HG03354 (cell line): ENCODE measurements around the gene ZNF800.
"Not testable (repeated sequence)": the region's sequence is repeated elsewhere in the genome, so short reads cannot be mapped to it uniquely, and the experiment has no call there.

Experiments used
- ATAC-seq: cut with Tn5 transposase; IDR thresholded peaks from one replicate; pipeline ENCODE4 v1.9.1; 2021; ENCODE audit warnings: mild to moderate bottlenecking; ENCODE audit not compliant: unreplicated experiment, poor library complexity, severe bottlenecking

ZNF800 gene

GRCh38 chr7:127392566-127393367, at the start of gene ZNF800:
Gene ZNF800 (minus strand): TSS chr7:127392708. CDS start chr7:127391557, 1,151 bp downstream.
- peak; percentile 88 for ATAC-seq

GRCh38 chr7:127440206-127440605, 47.7 kb upstream of the ZNF800 start:
- ATAC-seq, result no peak

- no peak for ATAC-seq
These were observed 46.3 kb upstream of the ZNF800 start for GRCh38 chr7:127438836-127439235.

GRCh38 chr7:127437837-127438236, 45.3 kb upstream of the ZNF800 start:
- no peak for ATAC-seq

GRCh38 chr7:127437241-127437640, 44.7 kb upstream of the ZNF800 start:
- ATAC-seq, result no peak

GRCh38 chr7:127429281-127429680, 36.8 kb upstream of the ZNF800 start:
- ATAC-seq, result not testable (repeated sequence)

- ATAC-seq, result no peak
These were observed 26.7 kb upstream of the ZNF800 start for GRCh38 chr7:127419196-127419595.

- ATAC-seq, result no peak
These were observed 26.0 kb upstream of the ZNF800 start for GRCh38 chr7:127418459-127418858.

GRCh38 chr7:127417346-127417745, 24.8 kb upstream of the ZNF800 start:
- peak; percentile 77 for ATAC-seq

GRCh38 chr7:127415060-127415742, 22.7 kb upstream of the ZNF800 start:
- ATAC-seq, result no peak

GRCh38 chr7:127413962-127414361, 21.5 kb upstream of the ZNF800 start:
- ATAC-seq, result peak; percentile 67

GRCh38 chr7:127413326-127413725, 20.8 kb upstream of the ZNF800 start:
- ATAC-seq, result no peak

- no peak for ATAC-seq
These were observed 18.7 kb upstream of the ZNF800 start for GRCh38 chr7:127411176-127411575.

- no peak for ATAC-seq
These were observed 17.1 kb upstream of the ZNF800 start for GRCh38 chr7:127409629-127410028.

GRCh38 chr7:127404286-127405072, 12.0 kb upstream of the ZNF800 start:
- ATAC-seq, result no peak

- ATAC-seq, result no peak
These were observed 3.7 kb upstream of the ZNF800 start for GRCh38 chr7:127396184-127396583.

- ATAC-seq, result not testable (repeated sequence)
These were observed 2.6 kb upstream of the ZNF800 start for GRCh38 chr7:127395104-127395503.

- no peak for ATAC-seq
These were observed 1.0 kb upstream of the ZNF800 start for GRCh38 chr7:127393368-127394058.

GRCh38 chr7:127392182-127392565, 334 bp downstream of the ZNF800 start:
- peak; percentile 54 for ATAC-seq
